KOPT-K1 (cell line): ENCODE data around the gene CLPSL2.

Experiments
- H3K27ac ChIP-seq: fragments of 200-600 bp; sonication (generic); 2 replicates; pipeline ENCODE4 v1.5.1; 2016; ENCODE audit warnings: antibody characterized with exemption, mild to moderate bottlenecking, low read depth, low read length; ENCODE audit not compliant: poor library complexity, severe bottlenecking
- H3K36me3 ChIP-seq: fragments of 200-600 bp; sonication (generic); 2 replicates; pipeline ENCODE4 v1.5.1; 2017; ENCODE audit warnings: antibody characterized with exemption, mild to moderate bottlenecking, low read length, moderate library complexity; ENCODE audit not compliant: insufficient read depth
- H3K9me3 ChIP-seq: fragments of 200-600 bp; sonication (generic); 2 replicates; pipeline ENCODE4 v1.5.1; 2017; ENCODE audit warnings: antibody characterized with exemption, low read length, mild to moderate bottlenecking; ENCODE audit not compliant: insufficient read depth, poor library complexity, severe bottlenecking

CLPSL2 gene

DNA sequence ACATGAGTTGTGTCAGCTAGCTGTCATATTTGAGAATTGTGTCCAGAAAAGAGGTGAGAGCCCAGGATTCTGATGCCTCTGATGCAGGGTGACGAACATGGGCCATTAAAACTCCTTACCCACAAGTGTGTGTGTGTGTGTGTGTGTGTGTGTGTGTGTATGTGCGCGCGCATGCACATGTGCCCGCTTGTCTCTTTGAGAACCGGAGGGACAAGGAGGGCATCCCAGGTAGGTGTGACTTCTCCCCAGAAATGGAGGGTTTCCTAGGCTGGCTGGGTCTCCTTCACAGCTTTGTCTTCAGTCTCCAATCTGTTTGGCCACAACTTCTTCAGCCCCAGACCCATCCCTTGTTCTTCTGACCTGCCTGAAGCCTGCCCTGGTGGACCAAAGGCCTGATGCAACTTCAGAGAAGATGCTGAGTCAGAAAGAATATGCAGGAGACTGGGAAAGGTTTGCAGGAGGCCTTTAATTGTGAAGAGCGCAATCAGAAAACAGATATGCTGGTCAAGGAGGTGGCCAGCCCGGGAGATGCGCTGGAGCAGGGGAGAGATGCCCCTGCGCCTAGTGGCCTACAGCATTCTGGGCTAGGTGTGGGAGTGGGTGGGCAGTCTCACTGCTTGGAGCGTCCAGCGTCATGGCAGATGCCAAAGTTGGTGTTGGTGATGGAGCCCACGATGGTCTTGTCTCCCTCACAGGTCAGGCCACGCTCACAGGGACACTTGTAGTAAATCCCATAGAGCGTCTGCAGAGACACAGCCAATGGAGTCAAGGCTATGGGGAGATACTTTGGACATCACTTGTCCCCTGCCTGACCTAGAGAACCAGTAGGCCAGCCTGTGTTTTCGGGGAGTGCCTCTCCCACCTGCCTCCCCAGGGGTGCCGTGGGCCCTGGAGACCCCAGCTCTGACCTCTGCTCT lies 18.4 kb downstream of the CLPSL2 start:
- Histone ChIP-seq H3K9me3 (no peaks in the 10 kb centered on the region), H3K27ac (no peak overlapping the region), H3K36me3 (no peaks in the 10 kb centered on the region)

DNA sequence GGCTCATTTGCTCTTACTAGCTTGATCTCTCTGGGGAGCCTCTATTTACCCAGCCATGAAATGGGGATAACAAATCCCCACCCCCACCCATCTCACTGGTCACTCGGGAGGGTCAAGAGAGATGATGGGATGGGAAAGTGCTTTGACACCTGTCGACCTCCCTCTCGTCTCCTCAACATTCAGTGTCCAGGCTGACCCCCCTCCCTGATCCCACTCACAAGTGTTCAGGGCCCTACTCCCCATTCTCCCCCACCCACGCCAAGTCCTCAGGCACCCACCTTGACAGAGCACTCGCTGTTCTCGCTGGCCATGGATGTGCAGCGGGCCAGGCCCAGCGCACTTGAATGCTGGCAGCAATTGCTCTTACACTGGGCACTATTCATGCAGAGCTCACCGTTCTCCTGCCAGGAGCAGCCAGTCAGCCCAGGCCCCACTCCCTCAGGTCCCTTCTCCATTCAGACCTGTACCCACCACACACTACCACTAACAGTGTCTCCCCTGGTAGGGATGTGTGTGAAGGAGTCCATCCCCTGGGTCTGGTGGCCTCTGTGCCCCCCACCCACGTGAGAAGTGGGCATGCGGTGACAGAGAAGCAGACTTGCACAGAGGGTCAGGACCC lies 19.2 kb downstream of the CLPSL2 start:
- H3K27ac ChIP-seq, result no peak overlapping the region
- H3K36me3 ChIP-seq, result no peaks in the 10 kb centered on the region
- H3K9me3 ChIP-seq, result no peaks in the 10 kb centered on the region

DNA sequence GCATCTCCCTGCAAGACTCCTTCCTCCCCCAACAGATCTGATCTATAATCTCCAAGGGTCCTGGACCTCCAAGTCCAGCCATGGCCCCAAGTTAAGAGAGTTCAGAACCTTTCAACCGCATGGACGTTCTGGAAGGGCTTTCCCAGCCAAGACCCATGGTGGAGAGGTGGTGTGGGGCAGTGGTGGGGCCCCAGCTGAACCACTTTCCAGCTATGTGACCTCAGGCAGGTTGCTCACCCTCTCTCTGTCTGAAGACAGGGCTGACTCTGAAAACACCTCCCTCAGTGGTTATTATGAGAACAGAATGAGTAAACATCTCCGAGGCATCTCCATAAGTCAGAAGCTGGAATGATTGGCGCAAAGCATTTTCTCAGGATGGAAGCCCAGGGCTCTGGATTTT lies 19.8 kb downstream of the CLPSL2 start:
- H3K36me3 ChIP-seq, result no peaks in the 10 kb centered on the region
- H3K27ac ChIP-seq, result no peak overlapping the region
- no peaks in the 10 kb centered on the region for H3K9me3 ChIP-seq

DNA sequence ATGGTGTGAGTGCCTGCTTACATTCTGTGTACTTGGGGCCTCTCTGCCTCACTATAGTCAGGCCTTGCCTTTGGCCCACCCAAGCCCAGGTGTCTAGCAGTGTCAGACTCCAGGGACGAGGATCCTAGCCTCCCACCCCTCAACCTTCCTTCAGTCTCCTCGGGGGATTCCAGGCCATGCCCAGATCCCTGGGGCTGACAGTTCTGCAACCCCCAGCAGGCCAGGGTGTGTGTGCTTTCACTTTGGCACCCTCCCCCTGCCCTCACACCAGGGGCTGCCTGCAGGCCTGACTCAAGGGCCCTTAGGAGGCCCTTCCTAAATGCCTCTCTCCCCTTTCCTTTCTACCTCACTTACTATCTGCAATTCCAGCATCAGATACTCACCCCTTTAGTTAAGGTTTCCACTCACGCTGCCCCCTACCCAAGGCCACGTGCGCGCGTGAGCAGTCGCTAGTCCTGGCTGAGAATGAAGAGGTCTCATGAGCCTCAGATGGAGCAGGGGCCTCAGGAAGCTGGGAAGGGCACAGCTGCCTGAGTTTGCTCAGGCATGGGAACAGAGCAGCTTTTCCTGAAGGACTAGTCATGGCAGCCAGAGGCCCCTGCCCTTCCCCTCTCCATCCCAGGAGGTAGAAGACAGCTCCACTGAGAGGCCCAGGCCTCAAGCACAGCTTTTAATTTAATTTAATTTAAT lies 21.6 kb downstream of the CLPSL2 start:
- Histone ChIP-seq H3K36me3 (no peaks in the 10 kb centered on the region), H3K27ac (no peak overlapping the region)

DNA sequence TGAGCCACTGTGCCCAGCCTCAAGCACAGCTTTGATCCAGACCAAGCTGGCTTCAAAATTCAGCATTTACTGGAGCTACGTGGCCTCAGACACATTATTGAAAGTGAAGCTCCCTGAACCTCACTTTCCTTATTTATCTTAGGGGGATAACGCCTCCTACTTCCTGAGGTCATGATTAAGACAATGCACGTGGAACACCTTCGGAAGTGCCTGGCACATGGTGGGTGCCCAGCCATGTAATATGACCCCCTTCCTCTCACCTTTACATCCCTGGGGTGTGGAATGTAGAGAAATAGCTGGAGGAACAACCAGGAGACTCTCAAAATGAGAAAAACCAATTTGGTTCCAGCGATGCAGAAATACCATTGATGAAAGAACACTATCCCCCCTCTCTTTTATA lies 22.3 kb downstream of the CLPSL2 start:
- H3K9me3 ChIP-seq, result no peaks in the 10 kb centered on the region
- H3K36me3 ChIP-seq, result no peaks in the 10 kb centered on the region
- H3K27ac ChIP-seq, result no peak overlapping the region

More for the DNA sequence above, 21.6 kb downstream of the CLPSL2 start:
- no peaks in the 10 kb centered on the region for H3K9me3 ChIP-seq

DNA sequence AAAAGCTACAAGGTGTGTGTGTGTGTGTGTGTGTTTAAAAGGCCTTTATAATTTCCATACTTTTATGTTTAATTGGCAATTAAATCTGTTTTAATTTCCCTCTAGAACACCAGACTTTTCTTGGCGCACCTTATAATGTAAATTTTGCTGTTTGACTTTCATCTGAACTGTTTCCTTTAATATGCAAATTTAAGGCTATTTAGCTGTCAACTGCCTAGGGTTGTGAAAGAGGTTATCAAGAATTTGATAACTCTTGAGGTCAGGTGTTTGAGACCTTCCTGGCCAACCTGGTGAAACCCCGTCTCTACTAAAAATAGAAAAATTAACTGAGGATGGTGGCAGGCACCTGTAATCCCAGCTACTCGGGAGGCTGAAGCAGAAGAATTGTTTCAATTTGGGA lies 24.8 kb downstream of the CLPSL2 start:
- H3K9me3 ChIP-seq, result no peaks in the 10 kb centered on the region
- H3K36me3 ChIP-seq, result no peaks in the 10 kb centered on the region

DNA sequence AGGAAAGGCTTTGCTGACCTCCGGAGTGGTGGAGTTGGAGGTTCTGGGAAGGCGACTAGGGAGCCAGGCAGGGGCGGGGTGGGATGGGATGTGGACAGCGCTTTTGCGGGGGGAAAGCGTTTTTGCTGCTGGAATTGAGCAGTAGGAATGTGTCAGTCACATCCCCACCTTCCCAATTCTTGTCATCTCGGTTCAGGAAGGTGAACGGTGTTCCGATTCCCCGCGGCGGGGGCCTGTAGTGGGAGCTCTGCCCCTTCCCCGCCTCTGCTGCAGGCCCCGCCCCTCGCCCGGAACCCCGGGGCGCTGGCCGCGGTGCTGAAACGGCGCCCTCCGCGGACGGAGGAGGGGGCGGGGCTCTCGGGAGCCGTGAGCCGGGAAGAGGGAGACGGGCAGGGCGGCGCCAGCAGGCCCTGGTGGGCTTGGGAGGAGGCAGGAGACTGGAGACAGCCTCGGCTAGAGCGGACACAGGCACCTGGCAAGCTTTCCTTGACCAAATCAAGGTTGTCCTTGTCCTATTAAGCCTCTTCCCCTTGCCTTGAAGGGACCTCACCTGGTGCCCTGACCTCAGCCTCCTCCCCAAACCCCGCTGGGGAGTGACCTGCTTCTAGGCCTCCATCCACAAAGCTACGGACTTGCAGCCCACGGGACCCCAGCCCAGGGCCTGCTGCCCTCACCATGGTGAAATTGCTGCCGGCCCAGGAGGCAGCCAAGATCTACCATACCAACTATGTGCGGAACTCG lies 28.8 kb downstream of the CLPSL2 start, which contains the start of gene LHFPL5:
LHFPL5 (plus strand) TSS at position 357 of the 741 bp plus-strand sequence; CDS start at position 676, 319 bp downstream.
- H3K27ac ChIP-seq, result no peak within 1 kb of the TSS
- H3K36me3 ChIP-seq, result no peaks in the 10 kb centered on the region
- H3K9me3 ChIP-seq, result no peaks in the 10 kb centered on the region

More for the DNA sequence above, 24.8 kb downstream of the CLPSL2 start:
- no peak overlapping the region for H3K27ac ChIP-seq

DNA sequence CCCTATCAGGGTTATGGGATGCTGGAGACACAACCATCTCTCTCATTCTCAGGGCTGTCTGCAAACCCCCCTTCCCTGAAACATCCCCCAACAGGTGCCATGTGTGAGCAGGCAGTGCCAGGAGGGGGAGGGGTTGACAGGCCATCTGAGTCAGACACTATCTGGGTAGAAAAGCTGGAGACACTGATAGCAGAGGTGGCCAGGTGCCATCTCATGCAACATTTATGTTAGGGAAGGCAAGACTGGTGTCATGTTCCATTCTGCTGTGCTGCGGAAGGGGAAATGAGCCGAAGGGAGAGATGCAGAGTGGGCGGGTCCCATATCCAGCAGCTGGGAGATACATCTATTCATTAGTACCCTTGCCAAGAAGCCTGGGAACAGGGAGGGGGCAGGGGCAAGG lies 32.3 kb downstream of the CLPSL2 start:
- H3K9me3 ChIP-seq, result no peaks in the 10 kb centered on the region
- no peaks in the 10 kb centered on the region for H3K36me3 ChIP-seq
- no peak overlapping the region for H3K27ac ChIP-seq

DNA sequence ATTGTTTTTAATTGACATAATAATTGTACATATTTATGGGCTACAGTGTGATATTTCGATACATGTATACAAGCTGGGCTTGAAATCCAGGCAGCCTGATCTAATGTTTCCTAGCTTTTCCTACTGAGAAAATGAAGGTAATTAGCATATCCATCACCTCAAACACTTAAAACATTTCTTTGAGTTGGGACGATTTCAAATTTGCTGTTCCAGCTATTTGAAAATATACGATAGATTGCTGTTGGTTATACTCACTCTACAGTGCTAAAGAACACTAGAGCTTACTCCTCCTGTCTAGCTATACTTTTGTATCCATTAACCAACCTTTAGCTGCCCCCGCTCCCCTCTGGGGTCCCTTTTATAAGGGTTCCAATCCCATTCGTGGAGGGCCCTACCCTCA lies 33.4 kb downstream of the CLPSL2 start:
- H3K27ac ChIP-seq, result no peak overlapping the region
- H3K36me3 ChIP-seq, result no peaks in the 10 kb centered on the region
- H3K9me3 ChIP-seq, result no peaks in the 10 kb centered on the region

DNA sequence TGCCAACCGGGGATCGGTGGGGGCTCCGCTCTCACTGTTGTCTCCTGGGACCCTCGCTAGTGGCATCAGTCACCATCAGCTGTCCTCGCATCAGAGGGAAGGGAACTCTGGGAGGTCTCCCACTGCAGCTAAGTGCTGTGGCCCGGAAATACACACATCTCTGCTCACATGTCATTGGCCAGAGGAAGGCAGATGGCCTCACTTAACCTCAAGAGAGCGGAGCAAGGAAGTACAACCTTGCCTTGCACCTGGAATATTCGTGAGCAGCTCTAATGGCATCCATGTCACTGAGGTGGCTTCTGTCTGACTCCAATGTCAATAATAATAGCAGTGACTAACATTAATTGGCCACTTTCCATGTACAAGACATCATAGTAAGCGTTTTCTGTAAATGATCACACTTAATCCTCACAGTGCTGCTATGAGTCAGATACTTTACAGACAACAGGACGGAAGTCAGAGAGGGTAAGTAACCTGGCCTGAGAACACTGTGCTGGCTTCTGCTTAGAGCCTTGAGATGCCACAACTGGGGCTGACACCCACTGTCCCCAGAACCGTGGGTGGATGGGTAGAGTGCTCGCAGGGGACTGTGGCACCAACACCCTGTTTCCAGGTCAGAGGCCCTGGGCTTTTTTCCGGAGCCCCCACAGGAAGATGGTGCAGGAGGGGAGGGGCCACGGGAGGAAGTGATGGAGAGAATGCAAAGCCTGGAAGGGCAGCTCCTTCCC lies 34.7 kb downstream of the CLPSL2 start:
- Histone ChIP-seq H3K27ac (no peak overlapping the region), H3K9me3 (no peaks in the 10 kb centered on the region), H3K36me3 (no peaks in the 10 kb centered on the region)

DNA sequence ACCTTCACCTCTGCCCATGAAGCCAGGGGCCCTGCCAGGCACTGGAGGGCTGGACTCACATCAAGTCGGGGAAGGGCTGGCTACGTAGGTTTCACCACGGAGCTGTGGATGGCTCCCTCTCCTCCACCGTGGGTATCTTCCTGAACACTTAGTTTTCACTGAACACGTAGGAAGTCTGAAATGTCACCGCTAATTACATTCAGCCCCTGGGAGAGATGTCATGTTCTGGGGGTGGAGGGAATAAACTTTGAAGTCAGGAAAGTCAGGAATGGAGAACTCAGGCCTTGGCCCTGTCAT lies 35.2 kb downstream of the CLPSL2 start:
- H3K9me3 ChIP-seq, result no peaks in the 10 kb centered on the region
- no peak overlapping the region for H3K27ac ChIP-seq
- no peaks in the 10 kb centered on the region for H3K36me3 ChIP-seq

DNA sequence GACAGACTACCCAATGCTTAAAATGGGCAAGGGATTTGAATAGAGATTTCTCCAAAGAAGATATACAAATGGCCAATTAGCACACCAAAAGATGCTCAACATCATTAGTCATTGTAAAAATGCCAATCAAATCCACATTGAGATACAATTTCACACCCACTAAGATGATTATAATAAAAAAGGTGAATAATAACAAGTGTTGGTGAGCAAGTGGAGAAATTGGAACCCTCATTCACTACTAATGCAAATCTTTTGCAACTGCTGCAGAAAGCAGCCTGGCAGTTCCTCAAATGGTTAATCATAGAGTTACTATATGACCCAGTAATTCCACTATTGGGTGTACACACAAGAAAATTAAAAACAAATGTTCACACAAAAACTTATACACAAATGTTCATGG lies 41.1 kb downstream of the CLPSL2 start:
- no peaks in the 10 kb centered on the region for H3K36me3 ChIP-seq
- H3K9me3 ChIP-seq, result peaks cover 12% of the 10 kb centered on the region
- H3K27ac ChIP-seq, result no peak overlapping the region

DNA sequence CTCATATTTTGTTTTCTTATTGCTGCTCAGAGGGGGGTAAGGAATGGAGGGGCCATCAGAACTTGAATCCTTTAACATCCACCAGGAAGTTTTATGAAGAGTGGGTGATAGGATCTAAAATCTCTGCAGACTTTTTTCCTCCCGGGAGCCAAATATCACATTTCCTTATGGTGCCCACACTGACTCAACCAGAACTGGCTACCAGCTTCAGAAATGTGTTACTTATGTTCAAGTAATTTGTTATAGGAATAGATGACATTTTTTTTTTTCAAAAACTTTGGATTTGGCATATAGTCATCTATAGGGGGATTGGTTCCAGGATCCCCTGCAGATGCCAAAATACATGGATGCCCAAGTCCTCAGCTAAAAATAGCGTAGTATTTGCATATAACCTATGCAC lies 47.2 kb downstream of the CLPSL2 start:
- H3K27ac ChIP-seq, result no peak overlapping the region
- H3K9me3 ChIP-seq, result no peaks in the 10 kb centered on the region
- H3K36me3 ChIP-seq, result no peaks in the 10 kb centered on the region

DNA sequence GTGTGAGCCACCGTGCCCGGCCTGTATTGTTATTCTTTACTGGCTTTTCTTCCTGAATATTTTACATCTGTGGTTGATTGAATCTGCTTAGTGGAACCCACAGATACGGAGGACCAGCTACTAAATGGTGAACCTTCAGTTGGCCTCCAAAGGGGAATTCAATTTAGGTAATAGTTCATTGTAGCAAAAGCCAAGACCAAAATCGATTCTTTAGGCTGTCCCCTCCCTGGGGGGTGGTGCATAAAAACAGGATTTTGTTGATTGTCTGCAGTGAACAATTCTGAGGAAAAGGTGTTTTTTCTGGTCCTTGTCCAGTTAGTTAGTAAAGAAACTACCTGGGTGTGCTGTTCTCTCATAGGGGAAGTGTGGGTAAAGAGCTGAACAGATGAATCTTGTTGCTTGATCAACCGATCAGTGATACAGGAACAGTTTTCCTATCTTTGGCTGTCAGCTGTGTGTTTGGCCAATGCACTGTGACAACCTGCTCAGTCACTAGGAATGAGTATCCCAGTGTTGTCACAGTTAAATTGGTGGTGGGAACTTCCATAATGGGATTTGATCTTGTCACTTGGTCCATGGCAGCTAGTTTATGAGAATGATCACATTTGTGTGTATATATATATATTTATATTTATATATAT lies 48.3 kb downstream of the CLPSL2 start:
- no peak overlapping the region for H3K27ac ChIP-seq

More for the DNA sequence above, 48.3 kb downstream of the CLPSL2 start:
- no peaks in the 10 kb centered on the region for H3K36me3 ChIP-seq
- H3K9me3 ChIP-seq, result no peaks in the 10 kb centered on the region
